ENCODE data around the gene FRMD3. TPM values are rescaled to one million over a fixed set of nuclear protein-coding genes. Genes with fewer than 3 reads are reported as not detected.

The FRMD3 gene
- total RNA-seq, 4 donors from 2014 or later, result 15.9 to 28.6 (median 20.7) TPM

DNA sequence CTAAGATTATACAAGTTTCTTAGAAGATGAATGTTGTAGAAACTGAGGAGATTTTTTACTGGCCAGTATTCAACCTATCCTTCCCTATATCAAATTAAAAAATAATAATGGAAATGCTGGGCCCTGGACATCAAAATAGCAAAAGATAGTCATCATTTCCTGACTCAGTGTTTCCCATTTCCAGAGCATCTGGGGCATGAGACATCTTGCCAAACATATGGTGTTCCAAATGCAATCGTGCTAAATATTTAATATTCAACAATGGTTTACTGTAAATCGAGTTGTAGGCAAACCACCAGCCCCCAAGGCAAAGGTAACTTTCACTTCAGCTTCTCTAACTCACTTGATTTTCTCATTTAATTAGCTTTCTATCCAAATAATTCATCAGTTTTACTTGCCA lies 152.9 kb downstream of the FRMD3 start:
- no peaks in the 10 kb centered on the region for H3K36me3 ChIP-seq
- intact Hi-C loops (cut with DNase I), result no loop called here
- H3K27me3 ChIP-seq, result no peaks in the 10 kb centered on the region
- TF ChIP-seq, protein P1, sequence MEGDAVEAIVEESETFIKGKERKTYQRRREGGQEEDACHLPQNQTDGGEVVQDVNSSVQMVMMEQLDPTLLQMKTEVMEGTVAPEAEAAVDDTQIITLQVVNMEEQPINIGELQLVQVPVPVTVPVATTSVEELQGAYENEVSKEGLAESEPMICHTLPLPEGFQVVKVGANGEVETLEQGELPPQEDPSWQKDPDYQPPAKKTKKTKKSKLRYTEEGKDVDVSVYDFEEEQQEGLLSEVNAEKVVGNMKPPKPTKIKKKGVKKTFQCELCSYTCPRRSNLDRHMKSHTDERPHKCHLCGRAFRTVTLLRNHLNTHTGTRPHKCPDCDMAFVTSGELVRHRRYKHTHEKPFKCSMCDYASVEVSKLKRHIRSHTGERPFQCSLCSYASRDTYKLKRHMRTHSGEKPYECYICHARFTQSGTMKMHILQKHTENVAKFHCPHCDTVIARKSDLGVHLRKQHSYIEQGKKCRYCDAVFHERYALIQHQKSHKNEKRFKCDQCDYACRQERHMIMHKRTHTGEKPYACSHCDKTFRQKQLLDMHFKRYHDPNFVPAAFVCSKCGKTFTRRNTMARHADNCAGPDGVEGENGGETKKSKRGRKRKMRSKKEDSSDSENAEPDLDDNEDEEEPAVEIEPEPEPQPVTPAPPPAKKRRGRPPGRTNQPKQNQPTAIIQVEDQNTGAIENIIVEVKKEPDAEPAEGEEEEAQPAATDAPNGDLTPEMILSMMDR (IDR thresholded peaks at IDR 0.05), result no peak
- no peak for TF ChIP-seq POLR2A (IDR thresholded peaks at IDR 0.05)
- no peak overlapping the region for H3K4me3 ChIP-seq (replicated peaks in 1 of 3)
- H3K9me3 ChIP-seq, result no peaks in the 10 kb centered on the region
- no peaks in the 10 kb centered on the region for H3K4me1 ChIP-seq
- DNase-seq, result no peak
- 66 to 79% methylated on average over 2 of the region's 2 CpGs for WGBS, 2 donors
- no peak overlapping the region for H3K27ac ChIP-seq

DNA sequence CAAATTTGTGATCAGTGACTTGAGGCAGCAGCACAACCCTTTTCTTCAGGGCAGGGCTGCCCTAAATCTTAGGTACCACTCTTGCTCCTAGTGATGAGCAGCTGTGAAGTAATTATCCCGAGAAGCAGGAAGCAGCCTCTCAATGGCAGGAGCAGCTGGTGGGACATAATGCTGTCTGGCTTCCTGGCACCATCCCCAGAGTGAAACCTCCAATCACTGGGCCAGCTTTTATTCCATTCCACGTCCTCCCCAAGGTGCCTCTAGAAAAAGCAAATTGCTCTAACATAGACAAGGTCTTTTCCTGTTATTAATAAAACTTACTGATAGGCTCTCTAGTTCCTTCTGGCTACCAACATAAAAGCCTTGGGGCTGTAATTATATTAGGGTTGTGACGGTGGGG lies 154.0 kb downstream of the FRMD3 start:
- no peak for DNase-seq
- WGBS, 2 donors, result 64 to 91% methylated on average over 3 of the region's 3 CpGs

DNA sequence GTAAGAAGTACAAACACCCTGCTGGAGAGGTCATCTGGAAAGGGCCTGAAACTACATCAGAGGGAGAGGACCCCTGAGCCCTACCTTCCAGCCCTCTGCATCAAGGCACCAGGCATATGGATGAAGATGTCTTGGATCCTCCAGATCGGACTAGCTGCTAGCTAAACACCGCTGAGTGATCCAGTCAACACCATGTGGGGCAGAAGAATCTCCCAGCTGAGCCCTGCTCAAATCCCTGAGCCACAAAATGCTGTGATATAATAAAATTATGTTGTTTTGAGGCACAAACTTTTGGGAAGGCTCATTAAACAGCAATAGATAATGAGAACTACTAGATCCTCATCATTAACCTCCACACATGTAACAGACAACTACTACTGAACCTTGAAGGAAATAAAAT lies 155.2 kb downstream of the FRMD3 start:
- intact Hi-C loops (cut with DNase I), result no loop called here
- no peaks in the 10 kb centered on the region for H3K4me1 ChIP-seq
- WGBS, 2 donors, result 100% methylated on average over 2 of the region's 2 CpGs

More for the DNA sequence above, 154.0 kb downstream of the FRMD3 start:
- H3K4me3 ChIP-seq (replicated peaks in 1 of 3), result no peak overlapping the region
- H3K9me3 ChIP-seq, result no peaks in the 10 kb centered on the region
- H3K4me1 ChIP-seq, result no peaks in the 10 kb centered on the region
- no peaks in the 10 kb centered on the region for H3K27me3 ChIP-seq
- no peak overlapping the region for H3K27ac ChIP-seq
- TF ChIP-seq, protein P1 (IDR thresholded peaks at IDR 0.05), result no peak
- no peak for TF ChIP-seq POLR2A (IDR thresholded peaks at IDR 0.05)
- H3K36me3 ChIP-seq, result no peaks in the 10 kb centered on the region
- intact Hi-C loops (cut with DNase I), result no loop called here

DNA sequence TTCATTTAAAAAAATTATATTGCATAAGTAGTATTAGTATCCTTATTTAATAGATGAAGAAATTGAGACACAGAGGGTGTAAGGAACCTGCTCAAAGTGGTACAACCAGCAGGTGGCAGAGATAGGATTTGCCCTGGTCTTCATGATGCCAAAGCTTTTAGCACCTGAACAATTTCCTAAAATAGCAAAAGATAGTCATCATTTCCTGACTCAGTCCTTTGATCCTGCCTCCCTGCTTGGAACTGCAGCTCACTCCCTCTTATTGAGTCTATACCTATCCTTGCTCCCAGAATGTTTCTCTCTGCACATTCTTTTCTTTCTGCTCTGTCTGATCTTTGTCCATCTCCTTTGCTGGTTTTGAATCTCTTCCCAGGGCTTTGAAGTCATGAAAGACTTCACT lies 155.8 kb downstream of the FRMD3 start:
- Histone ChIP-seq H3K27ac (no peak overlapping the region), H3K4me3 (replicated peaks in 1 of 3) (no peak overlapping the region), H3K4me1 (no peaks in the 10 kb centered on the region), H3K9me3 (no peaks in the 10 kb centered on the region), H3K27me3 (no peaks in the 10 kb centered on the region), H3K36me3 (no peaks in the 10 kb centered on the region)
- no peak for DNase-seq
- TF ChIP-seq POLR2A (IDR thresholded peaks at IDR 0.05), result no peak
- TF ChIP-seq, protein P1 (IDR thresholded peaks at IDR 0.05), result no peak
- intact Hi-C loops (cut with DNase I), result no loop called here

More for the DNA sequence above, 155.2 kb downstream of the FRMD3 start:
- TF ChIP-seq POLR2A (IDR thresholded peaks at IDR 0.05), result no peak
- TF ChIP-seq, protein P1 (IDR thresholded peaks at IDR 0.05), result no peak
- Histone ChIP-seq H3K27ac (no peak overlapping the region), H3K9me3 (no peaks in the 10 kb centered on the region), H3K4me3 (replicated peaks in 1 of 3) (no peak overlapping the region), H3K36me3 (no peaks in the 10 kb centered on the region), H3K27me3 (no peaks in the 10 kb centered on the region)
- DNase-seq, result no peak

DNA sequence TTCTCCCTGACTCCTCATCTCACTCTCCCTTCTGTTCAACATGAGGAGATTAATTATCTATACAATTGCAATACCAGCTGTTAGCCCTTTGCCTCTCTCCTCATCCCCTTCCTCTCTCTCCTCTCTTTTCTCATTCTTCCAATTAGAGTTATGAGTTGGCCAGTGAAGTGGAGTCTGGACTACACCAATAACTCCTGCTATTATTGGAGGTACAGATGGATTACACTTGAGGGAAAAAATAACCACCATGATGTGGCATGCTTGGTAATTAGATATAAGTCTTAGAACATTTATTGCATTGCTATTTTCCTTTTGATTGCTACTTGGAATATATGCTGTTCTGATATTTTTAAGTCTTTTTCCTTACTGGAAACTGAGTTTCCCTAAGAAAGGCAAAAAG lies 159.2 kb downstream of the FRMD3 start:
- H3K4me1 ChIP-seq, result no peaks in the 10 kb centered on the region
- no peaks in the 10 kb centered on the region for H3K9me3 ChIP-seq
- no peaks in the 10 kb centered on the region for H3K27me3 ChIP-seq
- H3K36me3 ChIP-seq, result no peaks in the 10 kb centered on the region
- intact Hi-C loops (cut with DNase I), result no loop called here
- DNase-seq, result no peak
- TF ChIP-seq, protein P1 (IDR thresholded peaks at IDR 0.05), result no peak
- no peak for TF ChIP-seq POLR2A (IDR thresholded peaks at IDR 0.05)
- H3K27ac ChIP-seq, result no peak overlapping the region
- H3K4me3 ChIP-seq (replicated peaks in 1 of 3), result no peak overlapping the region

Measured in thyroid gland (tissue), 4 donors.